ENCODE data around the gene NELL2. TPM values are rescaled to one million over a fixed set of nuclear protein-coding genes. Genes with fewer than 3 reads are reported as not detected.
A peak's percentile ranks its signal among the peaks of the same experiment; 100 is the strongest.

Gene NELL2
- total RNA-seq, 4 donors from 2014 or later: 2.6 to 32.3 (median 11.9) TPM

DNA sequence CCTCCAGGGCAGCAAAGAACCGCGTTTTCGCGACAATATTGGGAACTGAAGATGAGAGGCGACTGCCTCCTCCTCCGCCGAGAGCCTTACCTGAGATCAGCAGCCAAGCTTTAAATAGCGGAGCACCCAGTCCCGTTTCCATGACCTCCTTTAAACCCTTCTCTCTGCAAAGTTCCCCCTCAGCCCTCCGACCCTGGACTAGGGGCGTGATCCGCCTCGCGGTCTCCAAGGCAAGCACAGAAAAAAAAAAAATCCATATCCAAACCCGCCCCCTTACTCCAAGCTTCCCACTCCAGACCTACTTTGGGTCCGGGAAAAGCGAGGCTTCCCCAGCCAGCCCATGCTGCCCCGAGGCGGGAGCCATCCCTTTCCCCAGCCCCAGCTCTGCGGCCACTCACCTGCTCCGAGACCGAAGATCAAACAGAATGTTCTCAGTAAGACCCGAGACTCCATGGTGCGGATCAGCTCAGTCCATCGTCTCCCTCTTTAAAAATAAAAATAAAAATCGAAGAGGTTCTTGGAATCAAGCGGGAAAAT lies 630 bp downstream of the NELL2 start:
- peak overlapping the region; percentile 44 for H3K4me3 ChIP-seq (ENCODE audit: low read depth, poor library complexity, severe bottlenecking)
- TF ChIP-seq POLR2A (IDR thresholded peaks at IDR 0.05): no peak
- TF ChIP-seq, protein P1, sequence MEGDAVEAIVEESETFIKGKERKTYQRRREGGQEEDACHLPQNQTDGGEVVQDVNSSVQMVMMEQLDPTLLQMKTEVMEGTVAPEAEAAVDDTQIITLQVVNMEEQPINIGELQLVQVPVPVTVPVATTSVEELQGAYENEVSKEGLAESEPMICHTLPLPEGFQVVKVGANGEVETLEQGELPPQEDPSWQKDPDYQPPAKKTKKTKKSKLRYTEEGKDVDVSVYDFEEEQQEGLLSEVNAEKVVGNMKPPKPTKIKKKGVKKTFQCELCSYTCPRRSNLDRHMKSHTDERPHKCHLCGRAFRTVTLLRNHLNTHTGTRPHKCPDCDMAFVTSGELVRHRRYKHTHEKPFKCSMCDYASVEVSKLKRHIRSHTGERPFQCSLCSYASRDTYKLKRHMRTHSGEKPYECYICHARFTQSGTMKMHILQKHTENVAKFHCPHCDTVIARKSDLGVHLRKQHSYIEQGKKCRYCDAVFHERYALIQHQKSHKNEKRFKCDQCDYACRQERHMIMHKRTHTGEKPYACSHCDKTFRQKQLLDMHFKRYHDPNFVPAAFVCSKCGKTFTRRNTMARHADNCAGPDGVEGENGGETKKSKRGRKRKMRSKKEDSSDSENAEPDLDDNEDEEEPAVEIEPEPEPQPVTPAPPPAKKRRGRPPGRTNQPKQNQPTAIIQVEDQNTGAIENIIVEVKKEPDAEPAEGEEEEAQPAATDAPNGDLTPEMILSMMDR (IDR thresholded peaks at IDR 0.05): no peak
- DNase-seq (ENCODE audit: low spot score in 2 of 2): peak in 1 of 2 donors; percentile 62
- intact Hi-C loops (cut with DNase I; ENCODE audit: low total_unique reads): no loop called here
- WGBS, 2 donors: 0 to 1% methylated on average over 27 of the region's 27 CpGs

DNA sequence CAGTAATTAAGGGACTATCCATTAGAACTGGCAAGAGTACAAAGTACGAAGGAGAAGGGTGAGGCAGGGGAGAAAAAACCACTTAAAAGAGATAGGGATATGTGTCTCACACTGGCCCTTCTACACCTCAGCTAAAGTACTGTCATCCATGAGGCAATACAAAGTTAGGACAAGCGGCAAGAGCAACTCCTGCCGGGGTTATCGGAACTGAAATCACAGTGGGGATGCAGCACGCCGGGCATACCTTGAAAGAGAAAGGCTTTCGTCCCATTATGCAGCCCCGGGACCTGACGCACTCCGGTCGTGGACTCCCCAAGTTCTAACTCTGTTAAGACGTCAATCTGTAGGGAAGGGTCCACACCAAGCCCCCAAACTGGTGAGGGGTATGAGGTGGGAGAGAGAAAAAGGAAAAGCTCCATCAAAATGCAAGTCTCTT lies 1.1 kb downstream of the NELL2 start:
- intact Hi-C loops (cut with DNase I; ENCODE audit: low total_unique reads): no loop called here
- TF ChIP-seq, protein P1 (IDR thresholded peaks at IDR 0.05): no peak
- TF ChIP-seq POLR2A (IDR thresholded peaks at IDR 0.05): no peak
- 1% methylated on average over 10 to 12 of the region's 12 CpGs for WGBS, 2 donors
- no peak overlapping the region for H3K4me3 ChIP-seq (ENCODE audit: low read depth, poor library complexity, severe bottlenecking)
- DNase-seq (ENCODE audit: low spot score in 2 of 2): peak in 1 of 2 donors; percentile 65

DNA sequence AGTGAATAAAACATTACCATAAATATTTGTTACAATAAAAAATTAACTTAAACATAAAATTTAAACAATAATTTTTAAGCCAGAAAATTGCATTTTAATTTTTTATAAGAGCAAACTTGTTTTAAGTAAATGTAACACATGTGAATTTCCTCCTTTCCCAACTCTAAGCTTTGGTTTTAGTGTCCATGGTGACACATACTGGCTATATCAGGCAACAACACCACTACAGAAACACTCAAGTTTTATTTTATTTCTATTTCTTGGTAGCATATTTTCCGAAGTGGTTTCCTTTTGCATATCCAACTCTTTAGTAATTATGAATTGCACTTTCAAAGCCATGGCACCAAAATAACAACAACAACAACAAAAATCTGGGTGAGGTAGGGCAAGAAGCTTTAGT lies 2.2 kb downstream of the NELL2 start:
- no peak for DNase-seq (ENCODE audit: low spot score in 2 of 2)
- H3K4me3 ChIP-seq (ENCODE audit: low read depth, poor library complexity, severe bottlenecking): no peak overlapping the region
- intact Hi-C loops (cut with DNase I; ENCODE audit: low total_unique reads): no loop called here
- TF ChIP-seq, protein P1 (IDR thresholded peaks at IDR 0.05): no peak
- TF ChIP-seq POLR2A (IDR thresholded peaks at IDR 0.05): no peak
- WGBS, 2 donors: 34 to 35% methylated on average over 1 of the region's 1 CpG

DNA sequence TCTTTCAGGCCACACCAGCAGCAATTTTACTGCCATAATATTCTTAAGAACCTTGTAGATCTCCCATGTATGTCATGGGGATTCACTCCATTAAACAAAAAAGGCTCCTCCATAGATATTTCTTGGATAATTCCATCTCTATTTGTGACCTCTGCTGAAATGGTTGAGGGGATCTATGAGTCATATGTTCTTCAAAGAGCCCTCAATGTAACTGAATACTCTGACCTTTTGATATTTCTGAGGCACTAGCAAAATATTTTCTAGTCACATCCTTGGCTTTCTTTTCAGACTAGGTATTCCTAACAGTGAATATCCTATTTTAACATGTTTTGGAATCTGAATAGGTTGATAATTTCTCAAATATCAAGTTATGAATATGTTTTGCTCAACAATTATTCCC lies 6.6 kb downstream of the NELL2 start:
- H3K4me3 ChIP-seq (ENCODE audit: low read depth, poor library complexity, severe bottlenecking): no peak overlapping the region
- TF ChIP-seq, protein P1 (IDR thresholded peaks at IDR 0.05): no peak
- TF ChIP-seq POLR2A (IDR thresholded peaks at IDR 0.05): no peak
- intact Hi-C loops (cut with DNase I; ENCODE audit: low total_unique reads): no loop called here
- no peak for DNase-seq (ENCODE audit: low spot score in 2 of 2)

DNA sequence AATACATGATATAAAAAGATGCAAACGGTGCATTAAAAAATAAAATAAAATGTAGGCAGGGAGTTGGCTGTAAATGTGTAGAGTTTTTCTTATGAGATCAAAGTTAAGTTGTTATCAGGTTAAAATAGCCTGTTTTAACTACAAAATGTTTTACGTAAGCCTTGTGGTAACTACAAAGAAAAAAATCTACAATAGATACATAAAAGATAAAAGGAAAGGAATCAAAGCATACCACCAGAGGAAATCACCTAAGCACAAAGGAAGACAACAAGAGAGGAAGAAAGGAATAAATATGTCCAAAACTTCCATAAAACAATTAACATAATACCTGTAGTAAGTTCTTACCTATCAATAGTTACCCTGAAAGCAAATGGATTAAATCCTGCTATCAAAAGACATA lies 12.2 kb downstream of the NELL2 start:
- intact Hi-C loops (cut with DNase I; ENCODE audit: low total_unique reads): no loop called here
- DNase-seq (ENCODE audit: low spot score in 2 of 2): no peak
- WGBS, 2 donors: 0 to 47% methylated on average over 2 of the region's 2 CpGs

More for the DNA sequence above, 12.2 kb downstream of the NELL2 start:
- TF ChIP-seq, protein P1 (IDR thresholded peaks at IDR 0.05): no peak
- no peak overlapping the region for H3K4me3 ChIP-seq (ENCODE audit: low read depth, poor library complexity, severe bottlenecking)

Measured in lower leg skin (tissue), 4 donors.